Mammary epithelial cell (primary cell): Measurements from ENCODE around the gene SLC36A4.

Experiments
- CTCF ChIP-seq, 2 donors: IDR thresholded peaks in 1 of 2; conservative IDR thresholded peaks in 1 of 2; 2 replicates each; pipeline ENCODE4 v1.5.1; 2011 to 2012; ENCODE audit warnings: inconsistent platforms in 2 of 2, low read length in 2 of 2, mild to moderate bottlenecking in 2 of 2, control low read depth in 1 of 2, low read depth in 1 of 2; ENCODE audit not compliant: insufficient read depth in 1 of 2; ENCODE audit errors: extremely low read depth in 1 of 2
- EZH2 ChIP-seq: IDR thresholded peaks from 2 replicates; pipeline ENCODE4 v1.6.1; 2012; ENCODE audit warnings: low read length, inconsistent platforms, borderline replicate concordance

- TF ChIP-seq EZH2 (no peak), CTCF (conservative IDR thresholded peaks at IDR 0.05 in 1 of 2, IDR thresholded peaks at IDR 0.05 in 1 of 2; ENCODE audit: extremely low read depth in 1 of 2, insufficient read depth in 1 of 2, low read depth in 1 of 2, low read length in 2 of 2) (no peak)
These were observed 37.6 kb downstream of the SLC36A4 start for GRCh38 chr11:93160156-93160555.
